ENCODE data around the gene CEMIP2.
A peak's percentile ranks its signal among the peaks of the same experiment; 100 is the strongest.

The CEMIP2 gene

GRCh38 chr9:71790296-71790695, 22.0 kb upstream of the CEMIP2 start:
- H3K9me3 Mint-ChIP-seq: peaks cover 2% of the 10 kb centered on the region
- H3K4me1 Mint-ChIP-seq (ENCODE audit: low read depth): peaks cover 42% of the 10 kb centered on the region
- no peak for DNase-seq
- H3K4me3 Mint-ChIP-seq: no peak overlapping the region
- H3K27ac Mint-ChIP-seq: no peak overlapping the region
- no peaks in the 10 kb centered on the region for H3K27me3 Mint-ChIP-seq
- no peaks in the 10 kb centered on the region for H3K36me3 Mint-ChIP-seq (ENCODE audit: low read depth)

DNA sequence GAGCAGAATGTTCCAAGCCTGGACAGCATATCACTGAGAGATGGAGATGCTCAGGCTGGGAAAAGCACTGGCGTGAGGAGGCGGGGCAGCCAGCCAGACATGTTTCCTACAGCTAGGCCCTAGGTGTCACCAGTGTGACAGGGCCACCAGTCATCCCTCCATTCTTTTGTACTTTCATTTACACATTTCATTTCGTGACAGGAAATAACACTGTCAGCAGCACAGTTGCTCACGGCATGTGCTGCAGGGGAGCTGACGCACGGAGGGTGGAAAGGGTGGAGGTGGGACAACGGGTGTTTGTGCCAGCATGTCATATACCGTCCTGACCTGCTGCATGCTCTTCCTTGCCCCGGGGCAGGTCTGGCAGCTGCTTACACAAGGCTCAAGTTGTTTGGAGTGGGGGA, 14.8 kb upstream of the CEMIP2 start:
- Mint-ChIP-seq H3K36me3 (ENCODE audit: low read depth) (peaks cover 6% of the 10 kb centered on the region), H3K9me3 (peaks cover 3% of the 10 kb centered on the region), H3K27me3 (no peaks in the 10 kb centered on the region), H3K4me1 (ENCODE audit: low read depth) (peaks cover 53% of the 10 kb centered on the region), H3K4me3 (peak overlapping the region; percentile 72), H3K27ac (peak overlapping the region; percentile 99)
- peak; percentile 86 for DNase-seq

GRCh38 chr9:71781391-71781790, 13.1 kb upstream of the CEMIP2 start:
- Mint-ChIP-seq H3K36me3 (ENCODE audit: low read depth) (peaks cover 6% of the 10 kb centered on the region), H3K27ac (peak overlapping the region; percentile 99), H3K4me1 (ENCODE audit: low read depth) (peaks cover 53% of the 10 kb centered on the region), H3K27me3 (no peaks in the 10 kb centered on the region), H3K4me3 (peak overlapping the region; percentile 21), H3K9me3 (peaks cover 3% of the 10 kb centered on the region)
- no peak for DNase-seq

DNA sequence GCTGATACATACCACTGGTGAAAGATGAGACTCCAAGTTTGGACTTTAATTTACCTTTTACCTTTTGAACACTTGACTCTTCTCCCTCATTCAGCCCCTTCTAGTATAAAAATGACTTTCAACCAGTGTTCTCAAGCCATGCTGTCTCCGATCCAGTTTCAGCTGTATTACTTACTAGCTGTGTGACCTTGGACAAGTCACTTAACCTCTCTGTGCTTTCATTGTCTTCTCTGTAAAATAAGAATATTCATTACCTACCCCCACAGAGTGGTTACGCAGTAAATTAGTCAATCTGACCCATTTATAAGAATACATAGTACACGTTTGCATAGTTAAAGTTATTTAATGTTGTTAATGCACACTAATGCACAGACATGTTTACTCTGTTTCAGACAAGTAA, 12.6 kb upstream of the CEMIP2 start:
- Mint-ChIP-seq H3K9me3 (peaks cover 3% of the 10 kb centered on the region), H3K36me3 (ENCODE audit: low read depth) (peaks cover 6% of the 10 kb centered on the region), H3K27ac (peak overlapping the region; percentile 99), H3K4me3 (peak overlapping the region; percentile 21), H3K27me3 (no peaks in the 10 kb centered on the region), H3K4me1 (ENCODE audit: low read depth) (peaks cover 53% of the 10 kb centered on the region)
- no peak for DNase-seq

DNA sequence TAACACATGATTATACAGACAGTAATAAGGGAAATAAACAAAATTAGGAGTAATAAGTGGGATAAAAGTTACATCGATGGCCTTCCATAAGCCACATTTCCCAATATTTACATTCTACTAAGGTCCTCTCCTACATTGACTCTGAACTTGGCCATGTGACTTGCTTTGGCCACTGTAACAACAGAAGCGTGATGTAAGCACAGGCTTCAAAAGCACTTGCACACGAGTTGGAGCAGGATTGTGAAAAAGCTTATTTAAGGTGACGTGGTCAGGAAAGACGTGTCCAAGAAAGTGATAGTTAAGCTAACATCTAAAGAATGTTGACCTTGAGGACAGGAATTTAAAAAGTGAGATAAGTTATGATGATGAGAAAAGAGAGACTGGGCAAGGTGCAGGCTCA, 9.8 kb upstream of the CEMIP2 start:
- Mint-ChIP-seq H3K27ac (no peak overlapping the region), H3K4me1 (ENCODE audit: low read depth) (peaks cover 41% of the 10 kb centered on the region), H3K27me3 (no peaks in the 10 kb centered on the region)

GRCh38 chr9:71774920-71775319, 6.6 kb upstream of the CEMIP2 start:
- H3K27ac Mint-ChIP-seq: no peak overlapping the region
- DNase-seq: no peak
- H3K36me3 Mint-ChIP-seq (ENCODE audit: low read depth): no peaks in the 10 kb centered on the region
- no peak overlapping the region for H3K4me3 Mint-ChIP-seq
- no peaks in the 10 kb centered on the region for H3K27me3 Mint-ChIP-seq
- no peaks in the 10 kb centered on the region for H3K9me3 Mint-ChIP-seq
- peaks cover 19% of the 10 kb centered on the region for H3K4me1 Mint-ChIP-seq (ENCODE audit: low read depth)

More for the DNA sequence above, 9.8 kb upstream of the CEMIP2 start:
- no peaks in the 10 kb centered on the region for H3K36me3 Mint-ChIP-seq (ENCODE audit: low read depth)
- no peaks in the 10 kb centered on the region for H3K9me3 Mint-ChIP-seq
- no peak overlapping the region for H3K4me3 Mint-ChIP-seq
- no peak for DNase-seq

DNA sequence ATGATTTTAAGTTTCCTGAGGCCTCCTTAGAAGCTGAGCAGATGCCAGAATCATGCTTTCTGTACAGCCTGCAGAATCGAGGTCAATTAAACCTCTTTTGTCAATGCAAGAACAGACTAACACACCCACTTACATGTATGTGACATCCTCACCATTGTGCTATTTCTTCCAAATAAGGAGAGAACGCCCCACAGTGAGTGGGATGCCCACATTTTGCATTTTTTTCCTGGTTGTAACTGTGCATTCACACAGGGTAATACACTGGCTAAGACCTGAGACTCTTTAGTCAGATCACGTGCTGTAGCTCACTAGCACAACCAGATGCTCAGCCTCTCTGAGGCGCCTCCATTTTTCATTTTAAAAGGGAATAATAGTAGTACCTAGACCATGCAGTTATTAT, 4.4 kb upstream of the CEMIP2 start:
- H3K27me3 Mint-ChIP-seq: no peaks in the 10 kb centered on the region
- no peak overlapping the region for H3K27ac Mint-ChIP-seq
- no peaks in the 10 kb centered on the region for H3K9me3 Mint-ChIP-seq
- peaks cover 3% of the 10 kb centered on the region for H3K36me3 Mint-ChIP-seq (ENCODE audit: low read depth)
- H3K4me1 Mint-ChIP-seq (ENCODE audit: low read depth): peaks cover 16% of the 10 kb centered on the region
- no peak overlapping the region for H3K4me3 Mint-ChIP-seq
- no peak for DNase-seq

DNA sequence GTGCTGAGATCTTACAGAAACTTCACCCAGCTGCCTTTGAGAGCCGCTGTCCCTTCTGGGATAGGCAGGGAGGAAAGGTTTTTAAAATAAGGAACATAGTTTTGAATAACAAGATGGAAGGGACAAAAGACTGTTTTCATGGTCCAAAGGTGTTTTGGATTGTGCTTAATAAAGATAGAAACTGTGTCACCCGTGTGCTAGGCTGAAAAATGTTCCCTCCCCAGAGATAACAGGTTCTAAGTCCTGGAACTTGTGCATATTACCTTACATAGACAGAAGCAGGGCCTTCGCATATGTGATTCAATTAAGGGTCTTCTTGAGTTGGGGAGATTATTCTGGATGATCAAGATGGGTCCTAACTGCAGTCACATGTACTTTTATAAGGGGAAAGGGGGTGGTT, 1.9 kb upstream of the CEMIP2 start:
- H3K4me3 Mint-ChIP-seq: peak overlapping the region; percentile 84
- H3K36me3 Mint-ChIP-seq (ENCODE audit: low read depth): peaks cover 22% of the 10 kb centered on the region
- DNase-seq: no peak
- no peak overlapping the region for H3K27ac Mint-ChIP-seq
- peaks cover 34% of the 10 kb centered on the region for H3K4me1 Mint-ChIP-seq (ENCODE audit: low read depth)
- no peaks in the 10 kb centered on the region for H3K9me3 Mint-ChIP-seq
- H3K27me3 Mint-ChIP-seq: no peaks in the 10 kb centered on the region

- DNase-seq: peak; percentile 75
- Mint-ChIP-seq H3K4me1 (ENCODE audit: low read depth) (peaks cover 37% of the 10 kb centered on the region), H3K36me3 (ENCODE audit: low read depth) (peaks cover 22% of the 10 kb centered on the region)
Observed at GRCh38 chr9:71769175-71770161, 1.2 kb upstream of the CEMIP2 start.

DNA sequence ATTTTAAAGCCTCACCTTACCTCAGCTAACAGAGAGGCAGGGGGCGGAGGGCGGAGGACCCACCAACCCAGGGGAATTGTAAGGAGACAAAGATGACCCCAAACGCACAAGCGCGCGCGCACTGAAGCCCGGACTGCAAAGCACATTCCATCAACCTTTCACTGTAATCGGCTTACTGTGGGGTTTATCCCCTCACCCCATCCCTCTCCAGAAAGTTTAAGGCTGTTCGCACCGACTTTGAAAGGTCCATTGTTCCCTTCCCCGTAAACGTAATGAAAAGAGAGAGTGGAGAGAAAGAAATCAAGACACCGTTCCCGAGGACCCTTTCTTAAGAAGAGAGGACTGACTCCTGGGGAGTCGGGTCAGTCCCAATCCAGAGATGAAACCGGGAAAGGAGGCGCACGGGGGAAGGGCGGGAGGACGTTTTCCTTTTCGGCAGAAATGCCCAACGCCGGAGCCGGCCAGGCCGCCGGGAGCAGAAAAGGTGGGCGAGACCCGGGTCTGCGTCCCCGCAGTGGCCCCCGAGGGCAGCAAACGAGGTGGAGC, 464 bp downstream of the CEMIP2 start:
- Mint-ChIP-seq H3K9me3 (no peaks in the 10 kb centered on the region), H3K4me3 (peak overlapping the region; percentile 96), H3K4me1 (ENCODE audit: low read depth) (peaks cover 51% of the 10 kb centered on the region), H3K36me3 (ENCODE audit: low read depth) (peaks cover 22% of the 10 kb centered on the region), H3K27ac (peak overlapping the region; percentile 98), H3K27me3 (no peaks in the 10 kb centered on the region)
- DNase-seq: peak; percentile 49

More at GRCh38 chr9:71769175-71770161, 1.2 kb upstream of the CEMIP2 start:
- Mint-ChIP-seq H3K4me3 (peak overlapping the region; percentile 84), H3K27me3 (no peaks in the 10 kb centered on the region), H3K27ac (peak overlapping the region; percentile 89), H3K9me3 (no peaks in the 10 kb centered on the region)

GRCh38 chr9:71767163-71767775, 1.0 kb downstream of the CEMIP2 start:
- Mint-ChIP-seq H3K9me3 (no peaks in the 10 kb centered on the region), H3K27me3 (no peaks in the 10 kb centered on the region), H3K4me3 (peak overlapping the region; percentile 96), H3K36me3 (ENCODE audit: low read depth) (peaks cover 26% of the 10 kb centered on the region), H3K4me1 (ENCODE audit: low read depth) (peaks cover 55% of the 10 kb centered on the region), H3K27ac (peak overlapping the region; percentile 98)
- no peak for DNase-seq

GRCh38 chr9:71766663-71767062, 1.6 kb downstream of the CEMIP2 start:
- H3K27ac Mint-ChIP-seq: peak overlapping the region; percentile 98
- no peaks in the 10 kb centered on the region for H3K9me3 Mint-ChIP-seq
- H3K4me3 Mint-ChIP-seq: peak overlapping the region; percentile 96
- H3K27me3 Mint-ChIP-seq: no peaks in the 10 kb centered on the region
- DNase-seq: no peak
- peaks cover 31% of the 10 kb centered on the region for H3K36me3 Mint-ChIP-seq (ENCODE audit: low read depth)
- H3K4me1 Mint-ChIP-seq (ENCODE audit: low read depth): peaks cover 61% of the 10 kb centered on the region

DNA sequence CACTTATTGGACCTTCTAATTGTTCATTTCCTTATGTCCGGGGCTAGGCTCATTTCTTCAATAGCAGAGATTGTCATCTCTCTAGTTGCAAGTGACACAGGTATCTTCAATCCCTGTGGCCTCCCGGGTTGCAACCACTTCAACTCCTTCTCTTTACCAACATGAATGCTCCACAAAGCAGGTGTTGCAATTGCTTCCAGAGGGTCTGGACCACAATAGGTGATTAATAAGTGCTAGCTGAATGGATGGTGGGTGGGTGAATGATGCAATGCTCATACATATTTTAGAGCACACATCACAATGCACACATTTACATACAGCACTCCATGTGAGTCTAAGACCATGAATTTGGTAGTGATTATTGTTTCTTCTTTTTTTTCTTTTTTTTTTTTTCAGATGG, 2.6 kb downstream of the CEMIP2 start:
- peak overlapping the region; percentile 98 for H3K27ac Mint-ChIP-seq
- DNase-seq: no peak
- H3K9me3 Mint-ChIP-seq: no peaks in the 10 kb centered on the region

DNA sequence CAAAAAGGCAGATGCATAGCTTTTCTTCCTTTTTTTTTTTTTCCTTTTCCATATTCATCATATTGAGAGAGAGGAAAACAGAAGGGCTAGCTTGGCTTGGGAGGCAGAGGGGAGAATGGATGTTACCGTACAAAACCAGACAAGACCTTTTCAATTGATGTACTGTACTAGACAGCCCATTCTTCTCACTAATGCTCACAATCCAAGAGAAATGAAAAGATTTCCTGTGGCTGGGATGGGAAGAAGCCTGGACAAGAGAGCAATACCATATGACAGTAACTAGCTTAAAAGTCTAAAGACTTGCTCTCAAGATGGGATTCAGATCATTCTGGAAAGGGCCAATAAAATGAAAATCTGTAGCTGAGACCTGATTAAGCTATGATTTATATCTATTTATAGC, 3.4 kb downstream of the CEMIP2 start:
- Mint-ChIP-seq H3K4me1 (ENCODE audit: low read depth) (peaks cover 70% of the 10 kb centered on the region), H3K4me3 (peak overlapping the region; percentile 96), H3K36me3 (ENCODE audit: low read depth) (peaks cover 43% of the 10 kb centered on the region), H3K9me3 (no peaks in the 10 kb centered on the region), H3K27me3 (no peaks in the 10 kb centered on the region), H3K27ac (peak overlapping the region; percentile 98)
- no peak for DNase-seq

More for the DNA sequence above, 2.6 kb downstream of the CEMIP2 start:
- Mint-ChIP-seq H3K36me3 (ENCODE audit: low read depth) (peaks cover 40% of the 10 kb centered on the region), H3K4me1 (ENCODE audit: low read depth) (peaks cover 71% of the 10 kb centered on the region), H3K27me3 (no peaks in the 10 kb centered on the region), H3K4me3 (peak overlapping the region; percentile 96)
